ENCODE measurements around the gene DNPH1. TPM values are rescaled to one million over a fixed set of nuclear protein-coding genes. Genes with fewer than 3 reads are reported as not detected.
A peak's percentile ranks its signal among the peaks of the same experiment; 100 is the strongest.

The DNPH1 gene
- total and polyA plus RNA-seq, 9 of the 15 experiments (the other 6 are each of a cell fraction or from before 2014, with no cell fraction given) = 7.3 to 300 (median 68.7) TPM

- TF ChIP-seq IRF9 (tag; IDR thresholded peaks at IDR 0.05) = no peak
- TF ChIP-seq NFIC (IDR thresholded peaks at IDR 0.05) = peak; percentile 89
- TF ChIP-seq KLF13 (tag; IDR thresholded peaks at IDR 0.05; ENCODE audit: borderline replicate concordance, low read depth) = no peak
- TF ChIP-seq THAP12 (CRISPR knock-in tag; IDR thresholded peaks at IDR 0.05) = no peak
- no peak for TF ChIP-seq ZNF592 (IDR thresholded peaks at IDR 0.05)
- TF ChIP-seq ZBTB5 (IDR thresholded peaks at IDR 0.05) = no peak
- no peak for TF ChIP-seq ZFPM2 (CRISPR knock-in tag; IDR thresholded peaks at IDR 0.05)
- TF ChIP-seq BRF1 (IDR thresholded peaks at IDR 0.05; ENCODE audit: borderline replicate concordance, extremely low read depth, insufficient read length) = no peak
- no peak for TF ChIP-seq MEIS2 (IDR thresholded peaks at IDR 0.05; ENCODE audit: partially characterized antibody)
- no peak for TF ChIP-seq FIP1L1 (IDR thresholded peaks at IDR 0.05; ENCODE audit: low read depth, low read length, poor library complexity, severe bottlenecking)
- TF ChIP-seq KDM1A (IDR thresholded peaks at IDR 0.05) = peak in 1 of 2 experiments; percentile 31; a peak in 1 of 4 replicates
- no peak for TF ChIP-seq EP400 (IDR thresholded peaks at IDR 0.05)
Observed at GRCh38 chr6:43226192-43226851, 3.0 kb downstream of the DNPH1 start (continued).
